GM10847 (cell line): Measurements from ENCODE around the gene HBZ.
"Not testable (repeated sequence)": the region's sequence is repeated elsewhere in the genome, so short reads cannot be mapped to it uniquely, and the experiment has no call there.

Experiments used
- POLR2A ChIP-seq: IDR thresholded peaks from 2 replicates; pipeline ENCODE4 v1.6.1; 2011; ENCODE audit not compliant: insufficient read length; ENCODE audit errors: extremely low read depth

The HBZ gene

GRCh38 chr16:159136-159849 lies 6.8 kb downstream of the HBZ start:
- TF ChIP-seq POLR2A, result no peak

DNA sequence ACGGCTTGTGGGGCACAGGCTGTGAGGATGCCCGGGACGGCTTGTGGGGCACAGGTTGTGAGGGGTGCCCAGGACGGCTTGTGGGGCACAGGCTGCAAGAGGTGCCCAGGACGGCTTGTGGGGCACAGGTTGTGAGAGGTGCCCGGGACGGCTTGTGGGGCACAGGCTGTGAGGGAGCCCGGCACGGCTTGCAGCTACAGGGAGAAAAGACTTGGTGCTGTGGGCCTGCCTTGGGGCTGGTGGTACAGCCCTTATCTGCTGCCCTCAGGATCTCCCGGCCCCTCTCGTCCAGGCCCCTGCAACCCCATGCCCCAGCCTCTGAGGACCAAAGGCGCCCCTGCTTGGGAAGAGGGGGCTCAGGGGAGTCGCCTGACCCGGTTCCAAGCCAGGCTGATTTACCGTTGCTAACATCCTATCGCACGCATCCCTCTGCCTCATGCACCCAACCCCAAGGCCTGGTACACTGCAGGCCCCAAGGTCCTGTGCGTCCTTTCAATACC lies 8.3 kb downstream of the HBZ start:
- no peak for TF ChIP-seq POLR2A

GRCh38 chr16:162271-162991 lies 10.0 kb downstream of the HBZ start:
- no peak for TF ChIP-seq POLR2A

DNA sequence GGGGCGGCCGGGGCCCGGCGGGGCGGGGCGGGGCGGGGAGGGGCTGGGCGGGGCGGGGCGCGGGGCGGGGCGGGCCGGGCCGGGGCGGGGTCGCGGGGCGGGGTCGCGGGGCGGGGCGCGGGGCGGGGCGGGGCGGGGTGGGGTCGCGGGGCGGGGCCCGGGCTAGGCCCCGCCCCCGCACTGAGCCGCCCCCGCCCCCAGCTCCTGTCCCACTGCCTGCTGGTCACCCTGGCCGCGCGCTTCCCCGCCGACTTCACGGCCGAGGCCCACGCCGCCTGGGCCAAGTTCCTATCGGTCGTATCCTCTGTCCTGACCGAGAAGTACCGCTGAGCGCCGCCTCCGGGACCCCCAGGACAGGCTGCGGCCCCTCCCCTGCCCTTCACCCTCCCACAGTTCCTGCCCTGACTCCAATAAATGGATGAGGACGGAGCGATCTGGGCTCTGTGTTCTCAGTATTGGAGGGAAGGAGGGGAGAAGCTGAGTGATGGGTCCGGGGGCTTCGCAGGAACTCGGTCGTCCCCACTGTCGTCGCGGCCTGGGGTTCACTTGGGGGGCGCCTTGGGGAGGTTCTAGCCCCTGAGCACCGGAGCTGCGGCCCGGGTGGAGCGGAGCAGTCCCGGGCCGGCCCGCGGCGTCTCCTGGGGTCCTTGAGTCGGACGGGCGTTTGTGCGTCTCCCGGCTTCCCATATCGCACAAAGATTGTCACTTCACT lies 12.5 kb downstream of the HBZ start:
- no peak for TF ChIP-seq POLR2A

GRCh38 chr16:165539-166374 lies 13.3 kb downstream of the HBZ start, which contains the start of gene HBM:
TSS of gene HBM (plus strand) at chr16:165978. CDS start at chr16:165998, 20 bp downstream.
- TF ChIP-seq POLR2A, result no peak

DNA sequence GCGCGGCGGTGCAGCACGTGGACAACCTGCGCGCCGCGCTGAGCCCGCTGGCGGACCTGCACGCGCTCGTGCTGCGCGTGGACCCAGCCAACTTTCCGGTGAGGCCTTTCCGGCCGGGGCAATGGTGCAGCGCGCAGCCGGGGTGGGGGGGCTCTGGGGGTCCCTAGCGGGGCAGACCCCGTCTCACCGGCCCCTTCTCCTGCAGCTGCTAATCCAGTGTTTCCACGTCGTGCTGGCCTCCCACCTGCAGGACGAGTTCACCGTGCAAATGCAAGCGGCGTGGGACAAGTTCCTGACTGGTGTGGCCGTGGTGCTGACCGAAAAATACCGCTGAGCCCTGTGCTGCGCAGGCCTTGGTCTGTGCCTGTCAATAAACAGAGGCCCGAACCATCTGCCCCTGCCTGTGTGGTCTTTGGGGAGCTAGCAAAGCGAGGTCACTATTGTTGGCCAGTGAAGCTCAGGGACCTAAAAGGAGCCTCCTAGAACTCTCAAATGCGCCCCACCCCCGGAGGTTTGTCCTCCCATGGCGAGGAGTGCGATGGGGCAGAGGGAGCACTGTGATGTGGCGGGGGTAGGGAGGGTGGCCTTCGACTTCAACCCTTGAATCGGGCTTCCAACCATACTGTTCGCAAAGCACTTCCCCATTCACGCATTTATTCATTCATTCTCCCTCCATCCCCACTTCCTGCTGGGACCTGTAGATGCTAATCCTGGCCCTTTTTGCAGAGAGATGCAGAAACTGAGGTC lies 14.1 kb downstream of the HBZ start:
- no peak for TF ChIP-seq POLR2A

DNA sequence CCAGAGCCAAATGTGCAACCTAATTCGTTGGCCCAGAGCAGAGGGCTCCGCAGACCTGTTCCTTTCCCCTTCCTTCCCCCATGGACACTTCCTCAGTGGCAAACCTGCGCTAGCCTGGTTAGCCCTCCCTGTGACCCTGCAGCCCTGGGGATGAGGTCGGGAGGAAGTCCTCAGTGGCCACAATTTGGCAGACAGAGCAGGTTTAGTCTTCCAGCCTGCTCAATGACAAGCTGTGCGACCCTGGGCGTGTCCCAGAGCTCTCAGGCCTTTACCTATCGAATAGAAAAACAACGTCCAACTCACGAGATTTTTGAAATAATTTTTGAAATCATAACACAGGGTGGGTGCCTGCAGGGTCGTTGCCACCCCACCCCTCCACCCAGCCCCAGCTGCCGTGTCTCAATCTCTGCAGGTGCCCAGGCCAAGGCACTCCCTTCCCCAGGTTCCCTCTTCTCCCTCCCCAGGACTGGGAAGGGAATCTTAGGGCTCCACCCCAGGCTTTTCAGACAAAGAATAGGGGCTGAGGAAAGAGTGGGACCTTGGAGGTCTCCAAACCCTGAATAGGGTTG lies 14.8 kb downstream of the HBZ start:
- TF ChIP-seq POLR2A, result no peak

DNA sequence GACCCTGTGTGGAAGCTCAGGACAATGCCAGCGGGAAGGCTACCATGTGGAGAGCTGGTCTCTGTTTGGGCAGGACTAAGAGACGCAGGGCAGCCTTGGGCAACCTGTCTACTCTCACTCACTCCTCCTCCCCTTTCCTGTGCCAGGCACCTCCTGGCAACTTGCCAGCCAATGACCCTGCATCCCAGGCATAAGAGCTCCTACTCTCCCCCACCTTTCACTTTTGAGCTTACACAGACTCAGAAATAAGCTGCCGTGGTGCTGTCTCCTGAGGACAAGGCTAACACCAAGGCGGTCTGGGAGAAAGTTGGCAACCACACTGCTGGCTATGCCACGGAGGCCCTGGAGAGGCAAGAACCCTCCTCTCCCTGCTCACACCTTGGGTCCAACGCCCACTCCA lies 16.0 kb downstream of the HBZ start:
- no peak for TF ChIP-seq POLR2A

- TF ChIP-seq POLR2A, result no peak
Observed at GRCh38 chr16:169014-169413, 16.6 kb downstream of the HBZ start.

GRCh38 chr16:170788-171187 lies 18.3 kb downstream of the HBZ start:
- TF ChIP-seq POLR2A, result no peak

DNA sequence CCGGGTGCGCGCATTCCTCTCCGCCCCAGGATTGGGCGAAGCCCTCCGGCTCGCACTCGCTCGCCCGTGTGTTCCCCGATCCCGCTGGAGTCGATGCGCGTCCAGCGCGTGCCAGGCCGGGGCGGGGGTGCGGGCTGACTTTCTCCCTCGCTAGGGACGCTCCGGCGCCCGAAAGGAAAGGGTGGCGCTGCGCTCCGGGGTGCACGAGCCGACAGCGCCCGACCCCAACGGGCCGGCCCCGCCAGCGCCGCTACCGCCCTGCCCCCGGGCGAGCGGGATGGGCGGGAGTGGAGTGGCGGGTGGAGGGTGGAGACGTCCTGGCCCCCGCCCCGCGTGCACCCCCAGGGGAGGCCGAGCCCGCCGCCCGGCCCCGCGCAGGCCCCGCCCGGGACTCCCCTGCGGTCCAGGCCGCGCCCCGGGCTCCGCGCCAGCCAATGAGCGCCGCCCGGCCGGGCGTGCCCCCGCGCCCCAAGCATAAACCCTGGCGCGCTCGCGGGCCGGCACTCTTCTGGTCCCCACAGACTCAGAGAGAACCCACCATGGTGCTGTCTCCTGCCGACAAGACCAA lies 20.0 kb downstream of the HBZ start, which contains the start of gene HBA2:
Gene HBA2 (plus strand): TSS at position 503 of the 568 bp plus-strand sequence. CDS start 37 bp downstream, at position 540.
- not testable (repeated sequence) for TF ChIP-seq POLR2A

DNA sequence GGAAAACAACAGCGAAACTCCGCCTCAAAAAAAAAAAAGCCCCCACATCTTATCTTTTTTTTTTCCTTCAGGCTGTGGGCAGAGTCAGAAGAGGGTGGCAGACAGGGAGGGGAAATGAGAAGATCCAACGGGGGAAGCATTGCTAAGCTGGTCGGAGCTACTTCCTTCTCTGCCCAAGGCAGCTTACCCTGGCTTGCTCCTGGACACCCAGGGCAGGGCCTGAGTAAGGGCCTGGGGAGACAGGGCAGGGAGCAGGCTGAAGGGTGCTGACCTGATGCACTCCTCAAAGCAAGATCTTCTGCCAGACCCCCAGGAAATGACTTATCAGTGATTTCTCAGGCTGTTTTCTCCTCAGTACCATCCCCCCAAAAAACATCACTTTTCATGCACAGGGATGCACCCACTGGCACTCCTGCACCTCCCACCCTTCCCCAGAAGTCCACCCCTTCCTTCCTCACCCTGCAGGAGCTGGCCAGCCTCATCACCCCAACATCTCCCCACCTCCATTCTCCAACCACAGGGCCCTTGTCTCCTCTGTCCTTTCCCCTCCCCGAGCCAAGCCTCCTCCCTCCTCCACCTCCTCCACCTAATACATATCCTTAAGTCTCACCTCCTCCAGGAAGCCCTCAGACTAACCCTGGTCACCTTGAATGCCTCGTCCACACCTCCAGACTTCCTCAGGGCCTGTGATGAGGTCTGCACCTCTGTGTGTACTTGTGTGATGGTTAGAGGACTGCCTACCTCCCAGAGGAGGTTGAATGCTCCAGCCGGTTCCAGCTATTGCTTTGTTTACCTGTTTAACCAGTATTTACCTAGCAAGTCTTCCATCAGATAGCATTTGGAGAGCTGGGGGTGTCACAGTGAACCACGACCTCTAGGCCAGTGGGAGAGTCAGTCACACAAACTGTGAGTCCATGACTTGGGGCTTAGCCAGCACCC lies 22.8 kb downstream of the HBZ start:
- no peak for TF ChIP-seq POLR2A
